Fibroblast of the conjunctiva (primary cell): ENCODE results near the gene PNLIPRP2.

Source experiments
- DNase-seq: peaks from one replicate; pipeline ENCODE4 v3.0.0-alpha.2; 2010; ENCODE audit warnings: low read depth

PNLIPRP2 gene

DNA sequence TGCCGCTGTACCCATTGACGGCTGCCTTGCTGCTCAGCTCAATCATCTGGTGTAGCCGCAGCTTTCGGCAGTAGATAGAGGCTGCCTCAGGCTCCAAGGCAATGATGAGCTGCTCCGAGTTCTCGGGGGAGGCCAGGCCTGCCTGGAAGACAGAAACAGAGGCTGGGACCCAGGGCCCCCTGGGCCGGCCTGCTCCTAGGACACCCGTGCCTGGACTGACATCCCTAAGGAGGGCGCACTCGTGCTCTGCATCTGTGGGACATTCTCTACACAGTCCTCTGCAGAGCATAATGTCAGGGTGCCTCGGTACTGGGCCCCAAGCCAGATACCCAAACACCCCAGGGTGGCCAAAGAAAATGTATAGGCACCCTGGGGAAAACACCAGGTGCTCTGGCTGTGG is 63.1 kb downstream of the PNLIPRP2 start:
- DNase-seq, result no peak

DNA sequence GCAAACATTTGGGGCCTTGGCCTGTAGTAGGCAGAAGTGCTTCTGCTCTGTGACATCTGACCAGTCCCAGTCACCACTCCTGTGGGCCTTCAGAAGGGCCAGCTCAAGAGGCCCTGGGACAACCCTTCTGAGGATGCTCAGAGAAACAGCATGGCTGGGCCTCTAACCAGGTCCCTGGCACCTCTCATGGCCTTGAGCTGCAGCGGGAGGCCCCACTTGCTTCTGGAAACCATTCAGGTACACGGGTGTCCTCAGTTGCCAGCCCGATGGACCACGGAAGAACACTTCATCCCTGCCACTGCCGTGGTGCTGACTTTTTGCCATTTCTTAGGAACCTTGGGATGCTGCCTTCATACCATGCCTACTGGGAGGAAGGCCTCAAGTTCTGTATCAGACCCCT is 64.0 kb downstream of the PNLIPRP2 start:
- no peak for DNase-seq

DNA sequence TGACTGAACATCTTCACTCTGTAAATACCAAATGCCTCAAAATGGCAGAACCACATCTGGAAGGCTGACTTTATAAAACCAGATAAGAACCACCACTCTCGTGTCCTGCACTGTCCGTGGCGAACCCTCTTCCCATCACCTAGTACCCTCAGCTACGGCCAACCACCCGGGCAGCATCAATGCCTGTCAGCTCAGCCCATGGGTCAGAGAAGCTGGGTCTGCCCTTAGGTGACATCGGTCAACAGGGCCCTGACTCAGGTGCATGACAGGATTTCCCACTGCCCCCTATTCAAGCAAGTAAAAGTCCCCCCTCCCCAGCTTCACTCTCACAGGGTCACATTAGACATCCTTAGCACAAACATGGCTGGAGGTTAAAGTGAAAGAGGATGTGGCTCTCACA is 65.1 kb downstream of the PNLIPRP2 start:
- DNase-seq, result no peak

GRCh38 chr10:116686632-116687031 is 65.9 kb downstream of the PNLIPRP2 start:
- DNase-seq, result no peak

DNA sequence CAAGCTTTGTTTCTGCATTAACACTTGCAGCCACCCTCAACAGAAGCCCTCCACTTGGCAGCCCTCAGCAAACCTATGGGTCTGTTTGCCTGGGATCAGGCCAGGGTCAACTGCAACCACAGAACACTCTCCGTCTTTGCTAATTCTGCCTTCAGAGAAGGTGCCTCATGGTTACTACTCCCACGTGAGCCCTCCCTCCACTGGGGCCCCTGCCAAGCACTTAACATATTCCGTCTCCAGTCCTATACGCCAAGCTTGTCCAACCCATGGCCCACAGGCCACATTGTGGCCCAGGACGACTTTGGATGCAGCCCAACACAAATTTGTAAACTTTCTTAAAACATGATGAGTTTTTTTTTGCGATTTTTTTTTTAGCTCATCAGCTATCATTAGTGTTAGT is 66.9 kb downstream of the PNLIPRP2 start:
- no peak for DNase-seq

GRCh38 chr10:116688241-116688711 is 67.5 kb downstream of the PNLIPRP2 start:
- no peak for DNase-seq

DNA sequence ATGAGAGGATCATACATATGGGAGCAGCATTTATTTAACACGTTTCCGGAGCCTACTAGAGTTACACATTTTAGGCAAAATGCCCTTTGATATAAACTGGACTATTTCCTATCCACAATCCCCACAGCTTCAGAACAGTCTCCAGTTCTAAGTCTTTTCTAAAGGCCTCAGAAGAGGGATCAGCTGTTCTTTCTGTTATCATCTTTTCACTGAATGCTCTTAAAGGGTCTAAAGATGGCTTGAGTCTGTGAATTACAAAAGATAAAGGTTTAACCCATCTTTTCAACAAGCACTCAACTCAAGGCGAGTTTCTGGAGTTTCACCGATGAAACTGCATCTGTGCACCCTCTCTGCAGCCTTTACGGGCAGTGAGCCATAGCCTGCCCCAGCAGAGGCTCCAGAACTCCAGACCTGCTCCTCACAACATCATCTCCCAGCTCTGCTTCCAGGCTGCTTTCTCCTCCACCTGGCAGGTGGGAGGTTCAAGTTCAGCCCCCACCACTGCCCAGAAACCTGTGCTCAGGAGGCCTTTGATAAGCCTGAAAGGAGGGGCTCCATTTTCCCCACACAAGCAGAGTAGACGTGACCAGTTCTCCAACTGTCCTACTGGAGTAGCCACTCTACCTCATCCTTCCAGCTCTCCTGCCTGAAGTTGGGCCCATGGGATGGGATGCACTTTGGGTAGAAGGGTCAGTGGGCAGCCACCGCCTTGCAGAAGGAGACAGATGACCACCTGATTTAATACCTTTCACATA is 68.2 kb downstream of the PNLIPRP2 start:
- DNase-seq, result no peak

GRCh38 chr10:116689744-116690143 is 69.0 kb downstream of the PNLIPRP2 start:
- DNase-seq, result no peak

GRCh38 chr10:116690356-116691322 is 69.9 kb downstream of the PNLIPRP2 start:
- DNase-seq, result no peak

DNA sequence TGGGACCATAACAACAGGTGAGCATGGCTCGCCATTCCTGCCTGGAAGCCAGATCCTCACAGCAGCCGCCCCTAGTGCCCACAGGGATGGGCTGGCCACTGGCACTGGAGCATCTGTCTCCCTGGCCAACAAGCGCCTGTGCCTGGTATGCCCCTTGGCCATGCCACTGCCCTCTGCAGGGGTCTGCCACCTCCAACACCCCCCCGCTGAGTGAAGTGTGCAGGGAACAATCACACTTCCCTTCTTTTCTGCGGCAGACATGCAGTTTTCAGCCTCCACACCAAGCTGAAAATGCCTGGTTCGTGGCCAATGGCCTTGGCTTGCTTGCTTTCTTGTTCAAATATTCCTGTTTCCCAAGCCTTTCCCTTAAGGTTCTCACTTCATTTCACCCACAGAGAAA is 70.9 kb downstream of the PNLIPRP2 start:
- no peak for DNase-seq

GRCh38 chr10:116692225-116692624 is 71.5 kb downstream of the PNLIPRP2 start:
- DNase-seq, result no peak

GRCh38 chr10:116694243-116694926 is 73.6 kb downstream of the PNLIPRP2 start:
- DNase-seq, result no peak
